Loucy (cell line): ENCODE results near the gene RNU6-1.

ENCODE experiments used
- H2AFZ ChIP-seq: fragments of 200-600 bp; sonication (generic); 2 replicates; pipeline ENCODE4 v1.6.0; 2016; ENCODE audit warnings: antibody characterized with exemption, mild to moderate bottlenecking, low read length, moderate library complexity
- H3F3A ChIP-seq: fragments of 200-600 bp; 2 replicates; pipeline ENCODE4 v1.6.0; 2016; ENCODE audit warnings: antibody characterized with exemption, low read depth, mild to moderate bottlenecking
- H3K27me3 ChIP-seq: fragments of 200-600 bp; sonication (generic); 2 replicates; pipeline ENCODE4 v1.6.1; 2014; ENCODE audit warnings: low read length, mild to moderate bottlenecking; ENCODE audit not compliant: insufficient read depth, poor library complexity, severe bottlenecking
- H3K36me3 ChIP-seq: fragments of 200-600 bp; sonication (generic); 2 replicates; pipeline ENCODE4 v1.6.1; 2016; ENCODE audit warnings: low read length; ENCODE audit not compliant: insufficient read depth
- H3K4me1 ChIP-seq: fragments of 200-600 bp; sonication (generic); 2 replicates; pipeline ENCODE4 v1.5.1; 2014; ENCODE audit warnings: low read length, mild to moderate bottlenecking; ENCODE audit not compliant: insufficient read depth, poor library complexity, severe bottlenecking
- H3K4me2 ChIP-seq: fragments of 200-600 bp; sonication (generic); 2 replicates; pipeline ENCODE4 v1.6.0; 2014; ENCODE audit warnings: antibody characterized with exemption, low read length, low read depth, mild to moderate bottlenecking; ENCODE audit not compliant: poor library complexity, severe bottlenecking
- H3K4me3 ChIP-seq: fragments of 200-600 bp; sonication (generic); 2 replicates; pipeline ENCODE4 v1.5.1; 2014; ENCODE audit warnings: low read length, mild to moderate bottlenecking, mixed read lengths; ENCODE audit not compliant: poor library complexity, severe bottlenecking
- H3K79me2 ChIP-seq: fragments of 200-600 bp; sonication (generic); 2 replicates; pipeline ENCODE4 v1.6.1; 2014; ENCODE audit warnings: low read length; ENCODE audit not compliant: insufficient read depth
- H3K9ac ChIP-seq: fragments of 200-600 bp; sonication (generic); 2 replicates; pipeline ENCODE4 v1.6.0; 2014; ENCODE audit warnings: mild to moderate bottlenecking, low read depth, low read length, moderate library complexity; ENCODE audit not compliant: poor library complexity, severe bottlenecking
- H3K9me2 ChIP-seq: fragments of 200-600 bp; sonication (generic); replicated peaks from 2 replicates; pipeline ENCODE4 v1.6.1; 2016; ENCODE audit warnings: low read depth, low read length, mixed read lengths
- H3K9me3 ChIP-seq: fragments of 200-600 bp; sonication (generic); 2 replicates; pipeline ENCODE4 v1.6.1; 2014; ENCODE audit warnings: mild to moderate bottlenecking, antibody characterized with exemption, low read length, low read depth; ENCODE audit not compliant: insufficient read depth
- H4K20me1 ChIP-seq: fragments of 200-600 bp; sonication (generic); 2 replicates; pipeline ENCODE4 v1.6.0; 2014; ENCODE audit warnings: antibody characterized with exemption, low read length, mild to moderate bottlenecking; ENCODE audit not compliant: insufficient read depth, poor library complexity, severe bottlenecking
- EZH2phosphoT487 ChIP-seq: fragments of 200-600 bp; IDR thresholded peaks from 2 replicates; pipeline ENCODE4 v1.6.1; 2018; ENCODE audit warnings: antibody characterized with exemption, mild to moderate bottlenecking, moderate library complexity, borderline replicate concordance
- TF ChIP-seq, protein P1 (sequence below): fragments of 200-600 bp; sonication (generic); conservative IDR thresholded peaks from 2 replicates; pipeline ENCODE4 v1.5.1; 2014; ENCODE audit warnings: mild to moderate bottlenecking, antibody characterized with exemption, low read length

RNU6-1 gene

DNA sequence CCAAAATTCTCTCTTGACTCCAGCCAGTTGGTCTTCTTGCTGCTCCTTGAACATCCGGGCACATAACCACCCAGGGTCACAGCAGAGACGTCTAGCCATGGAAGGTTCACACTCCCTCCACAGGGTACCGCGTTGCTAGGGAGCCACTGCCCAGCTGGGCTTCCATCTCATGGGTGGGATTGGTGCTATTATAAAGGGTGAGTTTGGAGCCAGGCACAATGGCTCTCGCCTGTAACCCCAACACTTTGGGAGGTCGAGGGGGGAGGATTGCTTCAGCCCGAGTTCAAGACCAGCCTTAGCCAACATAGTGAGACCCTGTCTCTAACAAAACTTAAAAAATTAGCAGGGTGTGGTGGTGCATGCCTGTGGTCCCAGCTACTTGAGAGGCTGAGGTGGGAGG, 32.0 kb downstream of the RNU6-1 start:
- H3K9me3 ChIP-seq, result no peaks in the 10 kb centered on the region
- no peaks in the 10 kb centered on the region for H3K79me2 ChIP-seq
- peaks cover 3% of the 10 kb centered on the region; the same call in 1 of the 2 replicates for H3K36me3 ChIP-seq
- no peaks in the 10 kb centered on the region for H3K9me2 ChIP-seq
- no peaks in the 10 kb centered on the region for H3K27me3 ChIP-seq
- H2AFZ ChIP-seq, result no peak overlapping the region
- no peaks in the 10 kb centered on the region for H3F3A ChIP-seq
- no peak overlapping the region for H3K4me2 ChIP-seq
- H3K4me1 ChIP-seq, result peaks cover 25% of the 10 kb centered on the region
- H3K4me3 ChIP-seq, result no peak overlapping the region
- TF ChIP-seq EZH2phosphoT487, result no peak
- TF ChIP-seq, protein P1, sequence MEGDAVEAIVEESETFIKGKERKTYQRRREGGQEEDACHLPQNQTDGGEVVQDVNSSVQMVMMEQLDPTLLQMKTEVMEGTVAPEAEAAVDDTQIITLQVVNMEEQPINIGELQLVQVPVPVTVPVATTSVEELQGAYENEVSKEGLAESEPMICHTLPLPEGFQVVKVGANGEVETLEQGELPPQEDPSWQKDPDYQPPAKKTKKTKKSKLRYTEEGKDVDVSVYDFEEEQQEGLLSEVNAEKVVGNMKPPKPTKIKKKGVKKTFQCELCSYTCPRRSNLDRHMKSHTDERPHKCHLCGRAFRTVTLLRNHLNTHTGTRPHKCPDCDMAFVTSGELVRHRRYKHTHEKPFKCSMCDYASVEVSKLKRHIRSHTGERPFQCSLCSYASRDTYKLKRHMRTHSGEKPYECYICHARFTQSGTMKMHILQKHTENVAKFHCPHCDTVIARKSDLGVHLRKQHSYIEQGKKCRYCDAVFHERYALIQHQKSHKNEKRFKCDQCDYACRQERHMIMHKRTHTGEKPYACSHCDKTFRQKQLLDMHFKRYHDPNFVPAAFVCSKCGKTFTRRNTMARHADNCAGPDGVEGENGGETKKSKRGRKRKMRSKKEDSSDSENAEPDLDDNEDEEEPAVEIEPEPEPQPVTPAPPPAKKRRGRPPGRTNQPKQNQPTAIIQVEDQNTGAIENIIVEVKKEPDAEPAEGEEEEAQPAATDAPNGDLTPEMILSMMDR, result no peak
- no peak overlapping the region for H3K9ac ChIP-seq
- H4K20me1 ChIP-seq, result no peaks in the 10 kb centered on the region

DNA sequence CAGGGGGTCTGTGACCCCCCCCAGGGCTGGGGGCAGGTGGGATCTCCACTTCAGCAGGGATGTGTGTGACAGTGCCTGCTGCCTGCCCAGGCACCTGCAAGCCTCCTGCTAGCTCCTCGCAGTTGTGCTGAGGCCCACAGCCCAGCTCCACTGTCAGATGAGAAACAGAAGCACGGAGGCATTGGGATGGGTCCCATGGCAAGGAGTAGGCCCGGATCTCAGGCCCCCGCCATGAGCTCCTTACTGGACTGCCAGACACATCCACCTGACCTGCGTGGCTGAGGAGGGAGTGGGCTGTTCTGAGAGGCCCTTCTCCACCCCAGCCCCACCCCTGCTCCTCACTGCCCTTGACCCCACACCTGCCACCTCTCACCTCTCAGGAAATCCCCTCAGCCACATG, 32.7 kb downstream of the RNU6-1 start:
- no peaks in the 10 kb centered on the region for H3F3A ChIP-seq
- no peaks in the 10 kb centered on the region for H3K27me3 ChIP-seq
- H3K9ac ChIP-seq, result no peak overlapping the region
- H3K36me3 ChIP-seq, result peaks cover 3% of the 10 kb centered on the region; the same call in 1 of the 2 replicates
- H3K9me2 ChIP-seq, result no peaks in the 10 kb centered on the region
- peaks cover 19% of the 10 kb centered on the region for H3K4me1 ChIP-seq
- TF ChIP-seq, protein P1, result no peak
- no peak overlapping the region for H3K4me3 ChIP-seq
- H3K79me2 ChIP-seq, result no peaks in the 10 kb centered on the region
- no peaks in the 10 kb centered on the region for H3K9me3 ChIP-seq
- H3K4me2 ChIP-seq, result no peak overlapping the region
- no peak overlapping the region for H2AFZ ChIP-seq
- no peaks in the 10 kb centered on the region for H4K20me1 ChIP-seq

DNA sequence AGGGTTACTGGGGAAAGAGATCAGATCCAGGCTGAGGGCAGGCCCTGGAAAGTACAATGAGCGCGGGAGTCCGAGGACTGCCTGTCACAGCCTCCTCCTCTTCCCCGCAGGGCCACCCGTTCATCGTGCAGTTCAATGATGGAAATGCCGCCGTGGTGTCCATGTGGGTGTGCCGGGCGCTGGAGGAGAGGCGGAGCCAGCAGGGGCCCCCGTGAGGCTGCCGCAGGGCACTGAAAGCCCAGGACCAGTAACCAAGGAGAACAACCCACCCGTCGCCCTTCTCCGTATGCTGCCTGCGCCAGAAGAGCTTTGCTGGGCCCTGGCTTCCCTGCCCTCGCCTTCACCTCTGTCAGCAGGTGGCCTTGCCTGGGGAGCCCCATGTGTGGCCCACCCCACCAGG, 33.3 kb downstream of the RNU6-1 start:
- no peaks in the 10 kb centered on the region for H3K9me3 ChIP-seq
- TF ChIP-seq, protein P1, result no peak
- no peak for TF ChIP-seq EZH2phosphoT487
- H3K4me2 ChIP-seq, result no peak overlapping the region
- H3K79me2 ChIP-seq, result no peaks in the 10 kb centered on the region
- H4K20me1 ChIP-seq, result no peaks in the 10 kb centered on the region
- no peak overlapping the region for H3K9ac ChIP-seq
- no peak overlapping the region for H3K4me3 ChIP-seq
- no peak overlapping the region for H2AFZ ChIP-seq
- H3K36me3 ChIP-seq, result peaks cover 3% of the 10 kb centered on the region; the same call in 1 of the 2 replicates
- no peaks in the 10 kb centered on the region for H3F3A ChIP-seq
- no peaks in the 10 kb centered on the region for H3K27me3 ChIP-seq
- H3K9me2 ChIP-seq, result no peaks in the 10 kb centered on the region
- peaks cover 14% of the 10 kb centered on the region for H3K4me1 ChIP-seq
